Cardiac fibroblast (primary cell): ENCODE measurements around the gene FAM227B.
"Not testable (repeated sequence)": the region's sequence is repeated elsewhere in the genome, so short reads cannot be mapped to it uniquely, and the experiment has no call there.

Experiments used
- DNase-seq, 2 donors: peaks; one replicate each; pipeline versions ENCODE4 v3.0.0 to v3.0.0-alpha.2; 2010; ENCODE audit warnings: low read depth in 2 of 2
- H3K4me3 ChIP-seq, 2 donors: replicated peaks in 1 of 2; 1 replicate in 1 of 2; 2 replicates in 1 of 2; pipeline ENCODE4 v1.5.1; 2011; ENCODE audit warnings: low read depth in 2 of 2, low read length in 2 of 2, mild to moderate bottlenecking in 2 of 2, moderate library complexity in 1 of 2
- CTCF ChIP-seq: IDR thresholded peaks from one replicate; pipeline ENCODE4 v1.5.1; 2011; ENCODE audit warnings: low read depth, mild to moderate bottlenecking, low read length, inconsistent platforms

FAM227B gene

GRCh38 chr15:49573421-49573820, 47.2 kb downstream of the FAM227B start:
- TF ChIP-seq CTCF = no peak

DNA sequence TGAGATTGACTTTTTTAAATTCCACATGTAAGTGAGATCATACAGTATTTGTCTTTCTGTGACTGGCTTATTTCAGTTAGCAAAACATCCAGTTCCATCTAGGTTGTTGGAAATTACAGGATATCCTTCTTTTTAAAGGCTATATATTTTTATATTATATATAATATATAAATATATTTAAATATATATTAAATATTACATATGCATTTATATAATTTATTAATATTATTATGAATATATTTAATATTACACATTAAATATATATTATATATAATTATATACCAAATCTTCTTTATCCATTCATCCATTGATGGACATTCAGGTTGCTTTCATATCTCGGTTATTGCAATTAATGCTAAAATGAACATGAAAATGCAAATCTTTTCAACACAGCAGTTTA, 49.9 kb downstream of the FAM227B start:
- no peak for DNase-seq
- TF ChIP-seq CTCF = no peak
- H3K4me3 ChIP-seq = no peak overlapping the region

More at GRCh38 chr15:49573421-49573820, 47.2 kb downstream of the FAM227B start:
- H3K4me3 ChIP-seq = no peak overlapping the region
- no peak for DNase-seq

- DNase-seq = no peak
- no peak overlapping the region for H3K4me3 ChIP-seq
- no peak for TF ChIP-seq CTCF
Observed at GRCh38 chr15:49570174-49570573, 50.4 kb downstream of the FAM227B start.

GRCh38 chr15:49560045-49560444, 60.6 kb downstream of the FAM227B start:
- DNase-seq = no peak
- no peak for TF ChIP-seq CTCF
- H3K4me3 ChIP-seq = no peak overlapping the region

DNA sequence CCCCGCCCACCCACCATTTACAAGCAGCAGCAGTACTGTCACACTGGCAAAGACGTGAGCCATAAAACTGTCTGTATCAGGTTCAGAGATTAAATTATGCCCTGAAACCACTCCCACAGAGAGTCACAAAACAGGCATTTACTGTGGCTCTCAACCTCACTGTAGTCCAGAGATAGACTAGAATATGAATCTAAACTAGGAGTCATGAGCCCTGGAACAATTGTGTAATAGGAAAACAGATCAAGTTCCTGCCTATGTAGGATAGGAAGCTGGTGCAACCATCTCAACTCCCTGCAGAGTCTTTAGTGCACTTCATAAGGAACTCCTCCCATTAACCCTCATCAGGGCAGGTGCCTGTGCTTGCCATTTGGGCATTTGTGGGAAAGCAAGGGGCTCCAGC, 61.7 kb downstream of the FAM227B start:
- DNase-seq = peak; percentile 26 to 68
- no peak for TF ChIP-seq CTCF
- H3K4me3 ChIP-seq = no peak overlapping the region

DNA sequence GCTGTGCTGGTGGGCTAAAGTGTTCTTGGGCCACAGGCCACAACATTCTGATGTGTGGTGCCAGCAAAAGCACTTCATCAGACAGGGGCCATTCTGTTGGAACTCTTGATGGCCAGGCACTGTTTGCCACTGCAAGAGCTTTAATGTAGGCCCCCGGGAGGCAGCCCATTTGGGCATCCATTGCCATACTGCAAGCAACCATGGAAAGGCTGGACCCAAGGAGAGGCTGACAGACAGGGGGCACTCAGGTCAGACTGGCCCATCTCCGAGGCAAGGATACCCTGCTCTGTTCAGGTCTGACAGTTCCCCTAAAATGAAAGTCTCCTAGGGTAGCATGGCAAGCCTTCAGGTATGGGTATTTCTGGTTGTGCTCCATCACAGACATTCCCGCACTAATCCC, 64.2 kb downstream of the FAM227B start:
- no peak overlapping the region for H3K4me3 ChIP-seq
- TF ChIP-seq CTCF = no peak
- no peak for DNase-seq

- DNase-seq = not testable (repeated sequence)
Observed at GRCh38 chr15:49550342-49550741, 70.3 kb downstream of the FAM227B start.

More at GRCh38 chr15:49550342-49550741, 70.3 kb downstream of the FAM227B start:
- H3K4me3 ChIP-seq = not testable (repeated sequence)
